ENCODE measurements around the gene FAM120B. TPM values are rescaled to one million over a fixed set of nuclear protein-coding genes. Genes with fewer than 3 reads are reported as not detected.

FAM120B gene
- polyA plus RNA-seq, 1 experiment = 8.8 TPM

DNA sequence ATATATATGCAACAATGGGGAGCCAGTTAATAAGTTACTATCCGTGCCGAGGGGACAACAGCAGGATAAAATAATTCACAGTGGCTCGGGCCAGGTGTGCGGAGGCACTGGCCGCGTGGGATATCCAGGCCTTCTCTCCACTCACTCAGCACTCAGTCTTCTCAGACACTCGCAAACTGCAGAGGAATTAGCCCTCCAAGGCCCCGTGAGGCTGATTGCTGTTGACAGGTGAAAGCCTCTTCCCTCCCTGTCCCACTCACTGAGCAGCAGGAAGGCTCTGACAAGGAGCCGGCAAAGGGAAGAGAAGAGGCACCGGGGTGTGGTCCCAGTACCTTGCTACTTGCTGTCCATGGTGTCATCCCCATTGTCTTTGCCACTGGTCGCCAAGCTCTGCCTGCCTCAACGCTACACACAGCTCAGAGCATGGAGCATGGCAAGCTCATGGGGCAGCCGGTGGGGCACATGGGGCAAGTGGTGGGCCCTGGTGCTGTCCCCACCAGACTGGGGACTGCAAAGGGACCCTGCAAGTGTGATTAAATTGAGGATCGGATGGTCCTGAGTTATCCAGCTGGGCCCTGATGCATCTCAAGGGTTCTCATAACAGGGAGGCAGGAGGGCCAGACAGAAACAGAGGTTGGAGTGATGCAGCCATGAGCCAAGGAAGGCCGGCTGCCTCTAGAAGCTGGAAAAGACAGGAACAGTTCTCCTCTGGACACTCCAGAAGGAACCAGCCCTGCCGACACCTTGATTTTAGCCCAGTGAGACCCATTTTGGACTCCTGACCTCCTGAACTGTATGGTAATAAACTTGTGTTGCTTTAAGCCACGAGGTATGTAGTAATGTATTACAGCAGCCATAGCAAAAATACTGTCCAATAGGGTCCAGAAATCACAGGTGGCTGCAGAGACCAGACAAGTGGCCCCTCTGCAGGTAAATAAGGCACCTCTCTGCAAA, 126.9 kb downstream of the FAM120B start:
- Histone ChIP-seq H3K27me3 (ENCODE audit: control insufficient read depth, insufficient read depth, low read length) (no peaks in the 10 kb centered on the region), H3K36me3 (ENCODE audit: control insufficient read depth, insufficient read depth, low read length) (no peaks in the 10 kb centered on the region), H3K4me3 (ENCODE audit: low read depth, low read length) (no peak overlapping the region)
- DNase-seq (ENCODE audit: low read depth) = no peak
- POLR2A ChIA-PET = interaction anchor here (0.6 kb wide), 1 partner anchor 1294 kb away, joined by 3 read pairs; no protein-coding TSS in a partner anchor
- TF ChIP-seq, protein P1, sequence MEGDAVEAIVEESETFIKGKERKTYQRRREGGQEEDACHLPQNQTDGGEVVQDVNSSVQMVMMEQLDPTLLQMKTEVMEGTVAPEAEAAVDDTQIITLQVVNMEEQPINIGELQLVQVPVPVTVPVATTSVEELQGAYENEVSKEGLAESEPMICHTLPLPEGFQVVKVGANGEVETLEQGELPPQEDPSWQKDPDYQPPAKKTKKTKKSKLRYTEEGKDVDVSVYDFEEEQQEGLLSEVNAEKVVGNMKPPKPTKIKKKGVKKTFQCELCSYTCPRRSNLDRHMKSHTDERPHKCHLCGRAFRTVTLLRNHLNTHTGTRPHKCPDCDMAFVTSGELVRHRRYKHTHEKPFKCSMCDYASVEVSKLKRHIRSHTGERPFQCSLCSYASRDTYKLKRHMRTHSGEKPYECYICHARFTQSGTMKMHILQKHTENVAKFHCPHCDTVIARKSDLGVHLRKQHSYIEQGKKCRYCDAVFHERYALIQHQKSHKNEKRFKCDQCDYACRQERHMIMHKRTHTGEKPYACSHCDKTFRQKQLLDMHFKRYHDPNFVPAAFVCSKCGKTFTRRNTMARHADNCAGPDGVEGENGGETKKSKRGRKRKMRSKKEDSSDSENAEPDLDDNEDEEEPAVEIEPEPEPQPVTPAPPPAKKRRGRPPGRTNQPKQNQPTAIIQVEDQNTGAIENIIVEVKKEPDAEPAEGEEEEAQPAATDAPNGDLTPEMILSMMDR (IDR thresholded peaks at IDR 0.05; ENCODE audit: insufficient read depth, low read depth, low read length) = no peak
- CTCF ChIA-PET = no interaction called here

DNA sequence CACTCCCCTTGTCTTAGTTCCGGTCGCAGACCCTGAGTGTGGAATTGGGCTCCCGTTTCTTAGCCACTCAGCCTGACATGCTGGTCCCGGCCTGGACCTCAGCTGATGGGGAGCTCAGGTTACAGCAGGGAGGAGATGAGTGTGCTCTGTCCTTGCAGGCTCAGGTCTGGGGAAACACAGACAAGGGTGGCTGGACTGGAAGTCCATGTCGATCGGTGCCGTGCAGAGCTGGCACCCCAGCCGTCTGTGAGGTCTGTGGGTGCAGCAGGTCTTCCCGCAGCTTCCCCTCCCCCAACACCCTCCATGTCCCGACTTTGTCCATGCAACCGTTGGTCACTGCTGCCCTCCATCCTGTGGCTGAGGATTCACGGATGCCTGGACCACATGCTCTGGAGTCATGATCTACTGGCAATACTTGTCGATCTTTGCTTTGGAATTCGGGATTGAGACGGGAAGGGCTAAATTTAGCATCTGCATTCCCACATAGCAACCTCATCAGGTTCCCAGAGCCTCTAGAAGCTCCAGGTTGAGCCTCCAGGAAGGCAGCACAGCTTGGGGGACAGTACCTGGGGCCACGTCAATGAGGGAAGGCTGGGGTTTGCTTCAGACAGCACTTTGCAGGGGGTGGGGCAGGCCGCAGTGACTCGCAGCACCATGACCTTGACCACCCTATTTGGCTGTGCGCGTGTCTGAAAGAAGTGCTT, 127.7 kb downstream of the FAM120B start:
- Histone ChIP-seq H3K36me3 (ENCODE audit: control insufficient read depth, insufficient read depth, low read length) (no peaks in the 10 kb centered on the region), H3K27me3 (ENCODE audit: control insufficient read depth, insufficient read depth, low read length) (no peaks in the 10 kb centered on the region), H3K4me3 (ENCODE audit: low read depth, low read length) (no peak overlapping the region)
- DNase-seq (ENCODE audit: low read depth) = no peak
- TF ChIP-seq, protein P1 (IDR thresholded peaks at IDR 0.05; ENCODE audit: insufficient read depth, low read depth, low read length) = no peak
- CTCF ChIA-PET = interaction anchor here (0.7 to 1.2 kb wide), 2 partner anchors 9 to 16 kb away, joined by 3 read pairs; no protein-coding TSS in a partner anchor
- POLR2A ChIA-PET = interaction anchor here (0.6 kb wide), 2 partner anchors 98 to 1295 kb away, joined by 3 read pairs; no protein-coding TSS in a partner anchor

DNA sequence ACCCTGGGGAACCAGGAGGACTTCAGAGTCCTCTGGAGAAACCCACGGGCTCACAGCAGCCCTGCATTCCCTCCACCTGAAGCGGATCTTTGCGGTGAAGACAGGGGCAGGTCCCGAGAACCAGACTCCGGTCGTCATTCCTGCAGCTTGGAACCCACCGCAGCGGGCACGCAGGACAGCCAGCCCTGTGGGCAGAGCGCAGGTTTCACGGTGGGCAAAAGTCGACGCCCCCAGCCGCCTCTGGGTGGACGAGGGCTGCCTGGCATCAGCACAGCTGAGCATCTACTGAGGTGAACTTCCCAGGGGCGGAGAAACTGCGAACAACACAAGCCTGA, 128.2 kb downstream of the FAM120B start:
- no peak for DNase-seq (ENCODE audit: low read depth)
- CTCF ChIA-PET = interaction anchor here (0.7 to 1.2 kb wide), 2 partner anchors 8 to 17 kb away, joined by 3 read pairs; no protein-coding TSS in a partner anchor

DNA sequence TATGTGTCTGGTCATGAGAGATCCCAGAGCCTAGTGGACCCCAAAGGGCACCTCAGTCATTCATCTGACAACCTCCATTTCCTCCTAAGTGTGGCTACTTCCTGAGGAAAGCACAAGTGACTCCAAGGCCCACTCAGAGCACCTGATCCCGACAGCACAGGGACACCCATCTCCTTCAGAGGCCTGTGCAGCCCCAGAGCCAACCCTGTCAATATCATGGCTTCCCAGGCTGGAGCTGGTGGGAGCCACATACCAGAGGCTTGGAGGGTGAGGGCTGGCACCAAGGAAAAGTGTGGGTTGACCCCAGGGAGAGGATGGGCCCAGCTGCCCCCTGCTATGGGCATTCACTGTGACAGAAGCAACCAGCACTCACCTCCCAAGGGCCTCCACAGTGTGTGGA, 129.2 kb downstream of the FAM120B start:
- no peak overlapping the region for H3K4me3 ChIP-seq (ENCODE audit: low read depth, low read length)
- POLR2A ChIA-PET = no interaction called here
- H3K36me3 ChIP-seq (ENCODE audit: control insufficient read depth, insufficient read depth, low read length) = no peaks in the 10 kb centered on the region
- CTCF ChIA-PET = no interaction called here
- no peaks in the 10 kb centered on the region for H3K27me3 ChIP-seq (ENCODE audit: control insufficient read depth, insufficient read depth, low read length)
- TF ChIP-seq, protein P1 (IDR thresholded peaks at IDR 0.05; ENCODE audit: insufficient read depth, low read depth, low read length) = no peak
- no peak for DNase-seq (ENCODE audit: low read depth)

More for the DNA sequence above, 128.2 kb downstream of the FAM120B start:
- Histone ChIP-seq H3K4me3 (ENCODE audit: low read depth, low read length) (no peak overlapping the region), H3K27me3 (ENCODE audit: control insufficient read depth, insufficient read depth, low read length) (no peaks in the 10 kb centered on the region), H3K36me3 (ENCODE audit: control insufficient read depth, insufficient read depth, low read length) (no peaks in the 10 kb centered on the region)
- TF ChIP-seq, protein P1 (IDR thresholded peaks at IDR 0.05; ENCODE audit: insufficient read depth, low read depth, low read length) = no peak
- POLR2A ChIA-PET = interaction anchor here (0.6 kb wide), 1 partner anchor 99 kb away, joined by 3 read pairs; no protein-coding TSS in a partner anchor

DNA sequence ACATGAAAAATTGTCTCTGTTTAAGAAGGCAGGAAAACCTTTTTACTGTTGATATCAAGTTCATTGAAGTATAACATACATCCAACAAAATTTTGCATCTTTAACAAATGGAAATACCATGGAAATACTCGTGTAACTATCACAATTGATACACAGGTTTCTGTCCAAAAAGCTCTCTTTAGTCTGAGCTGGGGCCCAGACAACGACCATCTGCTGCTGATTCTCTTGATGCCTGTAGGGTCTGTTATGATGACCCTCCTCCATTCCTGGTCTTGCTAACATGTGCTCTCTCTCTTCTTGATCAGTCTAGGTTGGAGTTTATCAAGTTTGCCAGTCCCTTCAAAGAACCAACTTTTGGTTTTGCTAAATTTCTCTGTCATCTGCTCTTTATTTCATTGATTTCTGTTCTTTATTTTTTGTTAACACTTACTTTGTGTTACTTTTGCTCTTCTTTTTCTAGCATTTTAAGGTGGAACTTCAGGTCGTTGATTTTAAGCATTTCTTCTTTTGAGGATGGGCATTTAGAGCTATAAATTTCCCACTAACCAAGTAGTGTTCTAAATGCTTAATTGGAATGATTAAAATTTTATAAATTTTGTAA, 129.8 kb downstream of the FAM120B start:
- Histone ChIP-seq H3K36me3 (ENCODE audit: control insufficient read depth, insufficient read depth, low read length) (no peaks in the 10 kb centered on the region), H3K4me3 (ENCODE audit: low read depth, low read length) (no peak overlapping the region), H3K27me3 (ENCODE audit: control insufficient read depth, insufficient read depth, low read length) (no peaks in the 10 kb centered on the region)
- POLR2A ChIA-PET = no interaction called here
- CTCF ChIA-PET = no interaction called here
- no peak for DNase-seq (ENCODE audit: low read depth)
- TF ChIP-seq, protein P1 (IDR thresholded peaks at IDR 0.05; ENCODE audit: insufficient read depth, low read depth, low read length) = no peak
